GM19023 (cell line): Measurements from ENCODE around the gene SUN2.

Experiments used
- ATAC-seq: cut with Tn5 transposase; IDR thresholded peaks from one replicate; pipeline ENCODE4 v1.9.1; 2021; ENCODE audit warnings: mild to moderate bottlenecking, moderate library complexity; ENCODE audit not compliant: unreplicated experiment

Gene SUN2

DNA sequence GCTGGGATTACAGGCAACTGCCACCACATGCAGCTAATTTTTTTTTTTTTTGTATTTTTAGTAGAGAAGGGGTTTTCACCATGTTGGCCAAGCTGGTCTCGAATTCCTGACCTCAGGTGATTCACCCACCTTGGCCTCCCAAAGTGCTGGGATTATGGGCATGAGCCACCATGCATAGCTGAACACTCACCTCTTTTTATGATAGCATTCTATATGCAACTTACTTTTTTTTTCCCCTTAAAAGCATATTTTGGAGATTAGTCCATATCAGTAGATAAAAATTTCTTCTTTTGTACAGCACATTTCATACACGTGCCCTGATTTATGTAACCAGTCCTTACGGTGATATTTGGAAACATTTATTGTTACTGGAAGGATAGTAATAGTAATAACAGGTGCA, 35.4 kb downstream of the SUN2 start:
- no peak for ATAC-seq

DNA sequence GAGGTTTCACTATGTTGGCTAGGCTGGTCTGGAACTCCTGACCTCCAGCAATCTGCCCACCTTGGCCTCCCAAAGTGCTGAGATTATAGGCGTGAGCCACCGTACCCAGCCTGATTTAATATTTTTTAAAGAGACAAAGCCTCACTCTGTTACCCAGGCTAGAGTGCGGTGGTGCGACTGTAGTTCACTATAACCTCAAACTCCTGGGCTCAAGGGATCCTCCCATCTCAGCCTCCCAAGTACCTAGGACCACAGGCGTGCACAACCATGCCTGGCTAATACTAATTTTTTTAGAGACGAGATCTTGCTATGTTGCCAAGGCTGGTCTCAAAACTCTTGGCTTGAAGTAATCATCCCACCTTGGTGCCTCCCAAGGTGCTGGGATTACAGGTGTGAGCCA, 36.6 kb downstream of the SUN2 start:
- ATAC-seq = no peak

DNA sequence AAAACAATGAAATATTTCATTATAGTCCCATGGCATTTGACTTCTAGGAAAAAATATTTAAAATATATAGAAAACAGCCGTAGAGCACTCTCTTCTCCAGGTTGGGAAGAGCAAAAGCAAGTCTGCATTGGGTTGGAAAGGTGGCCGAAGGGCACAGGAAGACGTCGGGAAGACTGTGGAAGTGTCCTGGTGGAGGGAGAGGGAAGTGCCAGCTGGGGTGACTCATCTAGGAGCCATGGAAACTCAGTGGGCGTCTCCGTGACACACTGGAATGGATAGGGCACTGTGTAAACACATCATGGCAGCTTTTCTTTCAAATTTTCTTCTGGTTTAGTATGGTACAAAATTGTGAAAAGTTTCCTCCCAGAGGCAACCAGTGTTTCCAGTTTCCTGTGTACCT, 37.4 kb downstream of the SUN2 start:
- no peak for ATAC-seq

DNA sequence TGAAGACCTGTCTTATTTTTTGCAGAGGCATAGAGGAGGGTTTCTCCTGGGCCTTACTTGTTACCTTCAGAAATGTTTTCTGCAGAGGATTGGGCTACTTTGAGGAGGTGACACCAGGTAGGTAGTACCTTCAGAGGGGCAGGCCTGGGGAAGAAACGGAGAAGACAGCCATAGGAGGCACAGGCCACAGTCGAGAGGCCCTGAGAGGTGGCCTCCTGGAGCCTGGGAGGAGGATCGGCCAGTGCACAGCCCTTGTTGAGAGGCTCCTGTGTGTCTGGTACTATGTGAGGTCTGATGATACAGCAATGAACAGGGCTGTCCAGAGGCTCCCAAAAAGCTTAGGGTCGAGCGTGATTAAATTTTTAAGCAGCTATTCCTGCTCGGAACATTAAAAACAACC, 38.6 kb downstream of the SUN2 start:
- ATAC-seq = no peak

DNA sequence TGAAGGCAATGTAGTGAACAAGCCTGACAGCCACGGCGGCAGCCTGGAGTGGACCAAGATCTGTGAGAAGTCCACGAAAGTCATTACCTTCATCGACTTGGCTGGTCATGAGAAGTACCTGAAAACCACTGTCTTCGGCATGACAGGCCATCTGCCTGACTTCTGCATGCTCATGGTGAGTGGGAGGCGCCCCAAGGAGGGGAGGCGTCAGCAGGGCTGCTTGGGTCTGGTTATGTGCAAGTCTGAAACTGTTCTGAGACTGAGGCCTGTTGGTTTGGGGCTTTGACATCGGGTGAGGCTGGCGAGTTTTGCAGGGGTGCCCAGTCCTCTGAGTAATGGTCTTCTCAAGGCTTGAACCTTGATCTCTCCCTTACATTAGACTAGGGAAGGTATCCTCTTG, 39.0 kb downstream of the SUN2 start:
- no peak for ATAC-seq

DNA sequence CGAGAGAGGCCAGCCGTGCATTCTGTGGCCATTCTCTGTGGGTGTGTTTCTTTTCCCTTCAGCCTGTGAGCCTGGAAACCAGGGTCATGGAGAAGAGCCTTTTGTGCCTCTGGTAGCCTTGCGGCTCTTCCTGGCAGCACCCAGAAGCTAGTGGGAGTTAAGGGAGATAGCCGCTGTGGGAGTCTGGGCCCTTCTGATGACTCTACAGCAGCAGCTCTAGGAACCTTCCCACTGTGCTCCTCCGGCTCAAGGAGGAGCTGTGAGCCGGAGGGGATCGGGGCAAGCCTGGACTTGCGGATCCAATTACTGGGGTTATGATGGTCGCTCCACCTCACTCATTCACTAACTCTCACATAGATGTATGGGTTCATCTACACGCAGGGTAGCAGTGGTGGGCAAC, 39.5 kb downstream of the SUN2 start:
- no peak for ATAC-seq

DNA sequence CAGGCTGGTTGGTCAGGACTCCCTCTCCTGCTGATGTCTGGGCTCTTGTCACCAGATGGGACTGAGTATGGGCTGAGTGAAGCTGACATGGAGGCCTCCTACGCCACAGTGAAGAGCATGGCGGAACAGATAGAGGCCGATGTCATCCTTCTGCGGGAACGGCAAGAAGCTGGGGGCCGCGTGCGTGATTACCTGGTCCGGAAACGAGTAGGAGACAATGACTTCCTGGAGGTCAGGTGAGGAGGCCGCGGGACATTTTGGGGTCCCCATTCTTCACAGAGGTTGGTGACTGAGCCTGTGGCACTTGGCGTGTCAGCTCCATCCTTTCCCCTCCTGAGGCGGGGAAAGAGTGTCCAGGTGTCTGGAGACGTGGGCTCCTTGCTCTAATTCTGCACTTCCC, 39.9 kb downstream of the SUN2 start:
- ATAC-seq = no peak

DNA sequence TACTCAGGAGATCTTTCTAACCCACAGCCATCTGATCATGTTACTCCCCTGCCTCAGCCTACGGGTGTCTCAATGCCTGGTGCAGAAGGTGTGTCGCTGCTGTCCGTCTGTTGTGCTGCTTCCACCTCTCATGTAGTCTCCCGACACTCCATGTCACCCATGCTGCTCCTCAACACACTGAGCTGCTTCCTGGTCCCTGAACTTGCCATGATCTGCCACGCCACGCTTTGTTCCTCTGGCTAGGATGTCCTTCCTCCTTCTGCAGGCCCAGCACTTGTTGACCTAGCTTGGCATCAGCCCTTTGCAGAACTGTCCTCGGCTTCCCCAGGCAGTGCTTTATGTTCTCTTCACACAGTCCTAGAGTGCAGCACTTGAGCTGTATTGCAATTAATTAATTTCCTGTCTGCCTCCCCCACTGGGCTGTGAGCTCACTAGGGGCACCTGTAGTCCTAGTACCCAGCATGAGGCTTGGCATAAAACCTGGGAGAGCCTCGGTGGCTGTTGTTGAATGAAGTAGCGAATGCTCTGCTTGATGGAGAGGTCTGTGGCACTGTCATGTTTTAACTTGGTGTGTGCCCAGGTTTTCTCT, 40.5 kb downstream of the SUN2 start:
- ATAC-seq = no peak

DNA sequence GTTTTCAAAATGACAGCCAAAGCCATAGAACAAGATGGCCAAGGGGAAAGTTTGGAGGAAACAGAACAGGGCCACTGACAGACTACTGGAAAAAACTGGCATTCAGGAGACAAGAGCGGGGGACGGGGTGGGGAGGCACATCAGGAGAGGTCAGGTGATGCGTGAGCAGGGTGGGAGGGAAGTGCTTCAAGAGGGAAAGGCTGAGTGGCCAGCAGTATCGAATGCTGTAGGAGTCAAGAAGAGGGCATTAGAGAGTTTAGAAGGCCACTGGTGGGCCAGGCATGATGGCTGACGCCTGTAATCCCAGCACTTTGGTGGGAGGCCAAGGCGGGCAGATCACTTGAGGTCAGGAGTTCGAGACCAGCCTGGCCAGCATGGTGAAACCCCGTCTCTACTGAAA, 41.9 kb downstream of the SUN2 start:
- ATAC-seq = no peak

DNA sequence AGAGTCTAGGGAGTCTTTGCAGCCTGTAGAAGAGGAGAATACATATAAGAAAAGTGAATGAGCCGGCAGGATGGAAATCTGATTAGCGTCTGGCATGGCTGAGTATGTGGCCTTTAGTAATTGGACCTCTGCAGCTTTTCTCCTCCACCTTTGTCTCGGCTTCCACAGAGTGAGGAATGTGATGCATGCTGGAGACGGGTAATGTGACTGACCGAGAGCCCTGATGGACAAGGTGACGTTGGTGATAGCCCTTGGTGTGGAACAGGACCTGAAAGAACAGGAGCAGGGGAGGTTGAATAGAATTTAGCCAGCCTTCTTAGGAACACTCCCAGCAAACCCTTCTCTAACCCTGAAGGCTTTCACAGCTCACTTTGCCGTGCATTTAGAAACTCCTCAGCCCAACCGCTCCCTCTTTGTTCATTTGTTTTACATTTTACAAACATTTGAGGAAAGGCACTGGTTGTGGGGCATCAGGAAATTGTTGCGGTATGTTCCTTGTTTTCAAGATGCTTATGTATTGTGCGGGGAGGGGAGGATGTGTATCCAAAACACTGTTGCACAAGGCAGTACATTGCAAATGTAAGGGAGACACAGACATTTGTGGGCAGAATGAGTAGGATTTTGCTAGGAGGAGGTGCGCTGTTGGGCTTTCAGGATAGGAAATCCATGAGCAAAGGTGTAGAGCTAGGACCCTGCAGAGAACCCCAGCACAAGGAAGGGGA, 43.2 kb downstream of the SUN2 start:
- ATAC-seq = no peak

DNA sequence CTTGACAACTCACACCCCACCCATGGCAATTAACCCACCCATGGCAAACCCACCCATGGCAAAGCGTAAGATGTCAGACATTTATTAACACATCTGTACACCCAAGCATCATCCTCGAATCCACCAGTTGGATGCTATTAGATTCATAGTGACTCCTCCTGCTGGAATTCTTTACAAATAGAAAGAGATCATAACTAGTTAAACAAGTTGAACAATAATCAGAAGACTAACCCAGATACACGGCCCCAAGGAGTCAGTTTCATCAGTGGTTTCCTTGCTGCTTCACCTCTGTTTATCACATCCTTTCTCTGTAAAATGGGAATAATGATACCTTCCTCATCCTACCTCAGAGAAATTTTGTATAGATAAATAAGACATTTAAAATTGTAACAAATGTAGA, 44.9 kb downstream of the SUN2 start:
- ATAC-seq = no peak

DNA sequence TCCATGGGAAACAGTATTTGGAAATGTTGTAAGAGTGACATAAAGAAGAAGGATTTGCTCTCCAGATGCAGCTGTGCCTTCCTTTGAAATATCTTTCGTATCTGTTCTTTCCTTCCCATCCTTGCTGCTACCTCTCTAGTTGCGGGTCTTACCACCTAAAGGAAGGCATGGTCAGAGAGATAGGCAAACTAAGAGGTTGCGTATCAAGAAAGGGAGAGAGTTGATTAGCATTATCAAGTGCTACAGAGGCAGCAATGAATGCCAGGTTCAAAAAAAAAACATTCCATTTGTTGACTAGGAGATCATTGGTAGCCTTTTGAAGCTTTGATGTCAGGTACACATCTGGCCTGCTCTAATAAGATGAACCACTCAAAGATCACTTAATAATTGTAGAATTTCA, 45.4 kb downstream of the SUN2 start:
- ATAC-seq = no peak

DNA sequence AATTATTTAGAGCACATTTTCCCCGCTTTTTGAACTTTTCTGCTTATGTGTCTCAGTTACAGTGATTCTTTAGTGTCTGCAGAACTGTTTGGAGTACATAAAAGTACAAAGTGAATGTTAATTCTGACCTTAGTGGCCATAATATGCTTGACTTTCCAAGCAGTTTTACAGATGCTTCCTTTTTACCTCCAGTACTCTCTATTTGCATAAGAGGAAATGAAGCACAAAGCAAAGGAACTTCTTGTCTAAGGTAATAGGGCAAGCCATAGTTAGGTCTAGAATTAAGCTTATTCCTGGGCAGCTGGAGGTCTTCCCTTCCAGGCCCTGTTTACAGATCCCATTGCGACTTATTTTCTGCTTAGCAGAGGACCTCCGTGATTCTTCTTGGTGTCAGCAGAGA, 46.5 kb downstream of the SUN2 start:
- ATAC-seq = no peak

DNA sequence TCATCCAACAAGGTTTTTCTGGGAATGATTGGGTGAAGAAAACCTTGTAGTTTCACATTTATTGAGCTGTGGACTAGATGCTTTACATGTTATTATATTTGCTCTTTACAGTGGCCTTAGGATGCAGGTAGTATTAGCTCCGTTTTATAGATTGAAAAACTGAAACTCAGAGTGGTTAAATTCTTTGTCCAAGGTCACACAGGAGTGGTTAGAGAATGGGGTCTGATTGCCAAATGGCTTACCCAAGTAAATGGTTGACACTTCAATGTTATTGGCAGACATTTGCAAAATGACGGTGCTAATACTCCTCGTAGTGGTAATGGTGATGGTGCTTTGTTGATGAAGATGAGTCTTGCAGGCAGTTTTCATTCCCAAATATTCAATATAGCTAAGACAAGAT, 47.8 kb downstream of the SUN2 start:
- ATAC-seq = no peak

DNA sequence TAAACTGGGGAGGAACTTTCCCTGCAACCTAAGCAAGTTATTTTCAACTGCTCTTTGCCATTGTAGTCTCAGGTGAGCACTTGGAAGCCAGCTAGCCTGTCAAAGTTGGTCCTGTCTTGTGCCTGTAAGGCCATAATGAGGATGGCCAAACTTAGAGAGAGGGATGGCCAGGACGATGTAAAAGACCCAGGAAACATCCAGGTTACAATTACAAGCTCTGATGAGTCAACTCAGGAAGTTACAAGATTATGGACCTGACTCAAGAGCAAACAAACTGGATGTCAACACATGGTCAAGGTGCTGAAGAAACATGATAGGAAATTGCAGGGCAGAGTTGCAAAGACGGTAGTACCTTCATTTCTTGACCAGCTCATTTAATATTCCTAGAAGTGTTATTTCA, 48.5 kb downstream of the SUN2 start:
- no peak for ATAC-seq

DNA sequence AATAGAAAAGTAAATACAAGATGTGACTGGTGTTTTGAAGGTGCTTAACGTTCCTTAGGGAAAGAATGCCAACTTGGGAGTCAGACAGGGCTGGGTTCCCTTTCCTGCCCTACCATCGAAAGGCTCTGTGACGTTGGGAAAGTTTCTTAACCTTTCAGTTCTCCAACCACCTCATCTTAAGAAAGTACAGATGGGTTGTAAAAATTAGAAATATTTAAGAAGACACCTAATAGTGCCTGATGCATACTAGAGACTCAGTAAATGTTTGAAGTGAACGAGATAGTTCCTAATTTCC, 49.0 kb downstream of the SUN2 start:
- no peak for ATAC-seq

DNA sequence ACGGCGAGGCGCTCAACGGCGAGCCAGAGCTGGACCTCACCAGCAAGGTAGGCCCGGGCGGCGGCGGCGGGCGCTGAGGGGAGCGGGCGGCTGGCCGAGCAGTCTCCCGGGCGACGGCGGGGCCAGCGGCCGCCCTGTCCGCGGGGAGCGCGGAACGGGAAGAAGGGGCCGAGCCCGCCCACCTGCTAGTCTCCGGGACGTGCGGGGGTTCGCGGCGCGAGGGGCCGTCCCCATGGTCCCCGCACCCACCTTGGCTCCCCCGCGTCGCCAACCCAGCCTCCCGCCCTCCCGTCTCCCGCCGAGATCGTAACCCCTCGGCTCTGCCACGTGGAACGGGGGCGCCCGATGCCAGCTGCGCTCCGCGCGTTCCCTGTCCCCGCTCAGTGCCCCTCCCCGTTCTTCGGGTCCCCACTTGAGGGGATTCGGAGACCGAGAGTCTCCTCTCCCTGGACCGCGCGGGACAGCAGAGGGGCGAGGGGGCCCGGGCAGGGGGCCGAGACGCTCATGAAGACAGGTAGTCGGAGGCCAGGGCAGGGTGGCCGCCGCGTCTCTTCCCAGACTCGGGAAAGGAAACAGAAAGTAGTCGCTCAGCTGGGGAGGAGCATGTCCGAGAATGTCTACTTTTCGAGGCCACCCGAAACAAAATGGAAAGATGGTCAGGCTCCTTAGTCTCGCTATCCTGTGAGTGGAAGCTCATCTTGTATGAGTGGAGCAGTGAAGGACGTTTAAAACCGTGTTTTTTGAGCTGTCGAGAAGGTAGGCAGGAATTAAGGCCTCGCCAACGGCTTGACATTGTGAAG, 49.5 kb downstream of the SUN2 start:
- peak; percentile 6 for ATAC-seq

DNA sequence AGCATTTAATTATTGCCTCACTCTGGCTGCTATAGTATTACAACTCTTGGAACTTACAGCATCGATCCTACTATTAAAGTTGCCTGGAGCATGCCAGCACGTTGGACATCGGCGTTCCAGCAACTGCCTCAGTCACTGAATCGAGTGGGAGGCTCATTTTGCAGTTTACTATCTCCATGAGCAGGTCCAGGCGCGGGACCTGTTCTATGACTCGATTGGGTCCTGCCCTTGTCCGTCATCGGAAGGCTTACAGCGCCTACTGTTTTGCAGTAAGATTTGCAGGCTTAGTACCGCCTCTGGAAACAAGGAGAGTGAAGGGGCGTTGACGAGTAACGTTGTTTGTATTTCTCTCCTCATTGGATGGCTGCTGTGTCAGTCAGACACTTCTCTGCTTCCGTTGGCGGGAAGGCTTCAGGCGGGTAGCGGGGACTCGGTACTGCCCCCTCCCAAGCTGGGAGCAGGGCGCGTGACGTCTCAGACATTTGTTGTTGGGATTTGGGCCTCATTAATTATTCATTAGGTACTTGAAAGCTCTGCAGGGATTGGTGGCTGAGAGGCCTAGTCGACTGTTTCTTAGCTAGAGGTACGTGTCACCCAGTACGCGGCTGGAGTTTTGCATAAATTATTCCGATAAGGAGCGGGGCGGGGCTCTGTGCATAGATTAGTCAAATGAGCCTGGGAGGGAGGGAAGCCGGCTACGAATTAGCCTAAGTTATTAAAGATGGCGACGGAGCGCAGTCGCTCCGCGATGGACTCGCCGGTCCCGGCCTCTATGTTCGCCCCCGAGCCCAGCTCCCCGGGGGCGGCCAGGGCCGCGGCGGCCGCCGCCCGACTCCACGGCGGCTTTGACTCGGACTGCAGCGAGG, 50.3 kb downstream of the SUN2 start, which contains the start of gene GTPBP1:
GTPBP1 (plus strand) TSS at position 710 of the 866 bp plus-strand sequence; CDS start at position 722, 12 bp downstream.
- ATAC-seq = peak; percentile 69

DNA sequence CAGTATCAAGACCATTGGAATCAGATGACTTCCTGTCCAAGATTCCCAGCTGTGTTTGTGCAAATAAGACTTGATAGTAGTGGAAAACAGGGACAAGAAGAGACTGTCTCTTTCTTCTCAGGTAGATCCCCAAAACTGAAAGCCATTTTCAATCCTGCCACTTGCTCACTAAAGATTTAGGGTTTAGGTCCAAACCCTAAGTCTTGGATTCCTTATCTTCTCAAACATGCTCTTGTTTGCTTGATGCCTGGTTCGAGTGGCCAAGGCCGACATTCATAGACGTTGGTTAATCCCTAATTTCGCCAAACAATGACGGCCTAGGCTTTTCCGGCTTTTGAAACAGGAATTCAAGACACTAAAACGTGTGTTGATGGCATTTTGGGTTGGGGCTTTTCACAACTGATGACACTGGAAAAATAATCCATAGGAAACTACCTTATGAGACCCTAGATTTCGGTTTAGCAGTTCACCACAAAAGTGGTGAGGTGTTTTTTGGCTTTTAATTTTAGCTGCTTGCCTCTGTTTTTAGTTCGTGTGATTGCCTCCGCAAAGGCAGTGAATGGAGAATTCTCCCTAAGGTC, 51.1 kb downstream of the SUN2 start:
- no peak for ATAC-seq

DNA sequence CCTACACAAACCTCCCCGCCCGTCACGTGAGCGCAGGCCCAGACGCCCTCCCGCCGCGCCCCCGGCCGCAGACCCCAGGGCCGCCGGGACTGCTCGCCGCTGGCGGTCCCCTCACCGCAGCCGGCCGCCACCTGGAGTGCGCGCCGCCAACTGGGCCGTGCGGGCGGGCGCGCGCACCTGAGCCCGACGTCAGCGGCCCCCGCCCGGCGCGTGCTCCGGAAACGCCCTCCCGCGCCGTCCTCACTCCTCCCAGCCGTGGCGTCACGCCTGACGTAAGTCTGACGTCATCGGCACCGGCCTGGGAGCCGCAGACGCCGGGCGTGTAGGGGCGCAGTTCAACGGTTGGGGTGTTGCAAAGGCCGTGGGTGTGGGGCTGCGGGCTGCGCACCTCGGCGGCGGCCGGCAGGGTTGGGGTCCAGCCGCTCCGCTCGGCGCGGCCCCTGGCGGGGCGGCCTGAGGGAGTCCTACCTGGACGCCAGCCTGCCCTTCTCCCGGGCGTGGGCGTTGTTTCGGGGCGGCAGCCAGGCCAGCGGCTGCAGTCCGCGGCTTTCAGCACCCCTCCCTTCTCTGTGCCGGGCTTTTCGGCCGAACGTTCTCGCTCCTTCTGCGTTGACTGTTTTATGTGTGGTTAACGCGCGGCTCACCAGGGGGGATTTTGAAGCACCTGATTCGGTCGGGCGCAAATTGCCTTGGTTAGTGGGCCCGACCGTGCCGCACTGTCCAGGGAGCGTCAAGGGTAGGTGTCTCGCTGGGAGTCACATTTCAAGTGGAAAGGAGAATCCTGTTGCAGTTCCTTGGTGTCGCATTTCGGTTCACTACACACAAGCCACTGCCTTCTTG, 54.8 kb downstream of the SUN2 start, which contains the start of gene JOSD1:
JOSD1 (minus strand) TSS at position 155 of the 840 bp plus-strand sequence. CDS start 956 bp downstream, outside the sequence.
- peak; percentile 36 for ATAC-seq
